T-helper 2 cell treated with Interferon-gamma antibody and Interleukin-4, amounts not matched to agents 100 ng/mL and 5 ng/mL, for 36 hours (primary cell): ENCODE measurements around the gene SH2D3C. TPM values are rescaled to one million over a fixed set of nuclear protein-coding genes. Genes with fewer than 3 reads are reported as not detected.

Experiments used
- intact Hi-C: fragments of 100-400 bp; cut with micrococcal nuclease; formaldehyde crosslinking; loops from one replicate; pipeline ENCODE4 v1.15.1; 2023
- total RNA-seq: library from RNA; stranded (reverse); gene quantifications from 2 replicates; pipeline ENCODE4 v1.2.3, GENCODE V29; 2022

Gene SH2D3C
- total RNA-seq, 1 donor from 2014 or later, result 57.6 TPM

DNA sequence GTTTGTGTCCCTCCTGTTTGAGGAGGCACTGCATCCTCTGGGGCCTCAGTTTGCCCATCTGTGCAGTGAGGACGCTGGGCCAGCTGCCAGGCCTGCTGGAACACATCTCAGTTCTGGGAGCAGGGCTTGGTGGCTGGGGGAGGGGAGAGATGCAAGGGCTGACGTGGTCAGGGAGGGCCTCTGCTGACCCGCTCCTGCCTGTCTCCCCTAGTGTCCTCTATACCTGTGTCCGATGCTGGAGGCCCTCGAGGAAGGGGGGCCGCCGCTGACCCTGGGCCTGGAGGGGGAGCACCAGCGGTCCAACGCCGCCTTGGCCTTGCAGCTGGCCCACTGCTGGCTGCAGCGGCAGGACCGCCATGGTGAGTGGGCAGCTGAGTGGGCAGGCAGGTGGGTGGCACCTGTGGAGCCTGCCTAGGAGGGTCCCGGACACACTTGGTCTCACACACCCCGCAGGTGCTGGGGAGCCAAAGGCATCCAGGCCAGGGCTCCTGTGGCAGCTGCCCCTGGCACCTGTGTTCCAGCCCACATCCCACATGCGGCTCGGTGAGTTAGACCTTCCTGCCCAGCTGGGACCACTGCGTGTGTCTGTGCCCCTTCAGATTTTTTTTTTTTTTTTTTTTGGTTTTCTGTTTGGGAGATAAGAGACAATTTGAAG, 30.0 kb upstream of the SH2D3C start:
- intact Hi-C loops, result no loop called here

DNA sequence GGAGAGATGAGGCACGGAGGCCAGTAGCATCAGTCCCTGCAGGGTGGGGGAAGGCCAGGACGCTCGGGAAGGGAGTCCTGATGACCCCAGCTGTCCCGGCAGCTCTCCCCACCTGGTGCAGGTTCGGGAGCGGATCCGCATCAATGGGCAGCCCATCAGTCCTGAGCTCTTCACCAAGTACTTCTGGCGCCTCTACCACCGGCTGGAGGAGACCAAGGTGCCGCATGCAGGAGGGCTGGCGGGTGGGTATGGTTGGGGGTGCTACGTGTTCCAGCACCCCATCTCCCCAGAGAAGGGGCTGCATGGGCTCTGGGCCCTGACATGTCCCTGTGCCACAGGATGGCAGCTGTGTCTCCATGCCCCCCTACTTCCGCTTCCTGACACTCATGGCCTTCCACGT, 28.4 kb upstream of the SH2D3C start:
- intact Hi-C loops, result no loop called here

DNA sequence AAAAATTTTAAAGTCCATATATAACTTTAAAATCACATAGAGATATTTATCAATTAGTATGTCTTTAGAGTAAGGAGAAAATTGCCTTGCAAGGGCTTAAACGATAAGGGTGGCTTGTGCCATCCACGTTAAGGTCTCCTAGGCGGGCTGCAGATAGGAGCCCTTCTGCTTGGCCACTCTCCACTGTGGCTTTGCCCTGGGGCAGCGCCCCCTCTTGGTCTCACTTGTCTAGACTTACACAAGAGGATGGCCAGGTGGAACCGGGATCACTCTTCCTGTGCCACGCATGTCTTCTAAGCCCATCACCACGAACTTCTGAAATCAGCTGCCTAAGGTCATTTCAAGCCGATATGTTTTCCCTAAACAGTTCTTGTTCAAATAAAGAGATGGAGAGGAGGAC, 27.2 kb upstream of the SH2D3C start:
- intact Hi-C loops, result no loop called here

DNA sequence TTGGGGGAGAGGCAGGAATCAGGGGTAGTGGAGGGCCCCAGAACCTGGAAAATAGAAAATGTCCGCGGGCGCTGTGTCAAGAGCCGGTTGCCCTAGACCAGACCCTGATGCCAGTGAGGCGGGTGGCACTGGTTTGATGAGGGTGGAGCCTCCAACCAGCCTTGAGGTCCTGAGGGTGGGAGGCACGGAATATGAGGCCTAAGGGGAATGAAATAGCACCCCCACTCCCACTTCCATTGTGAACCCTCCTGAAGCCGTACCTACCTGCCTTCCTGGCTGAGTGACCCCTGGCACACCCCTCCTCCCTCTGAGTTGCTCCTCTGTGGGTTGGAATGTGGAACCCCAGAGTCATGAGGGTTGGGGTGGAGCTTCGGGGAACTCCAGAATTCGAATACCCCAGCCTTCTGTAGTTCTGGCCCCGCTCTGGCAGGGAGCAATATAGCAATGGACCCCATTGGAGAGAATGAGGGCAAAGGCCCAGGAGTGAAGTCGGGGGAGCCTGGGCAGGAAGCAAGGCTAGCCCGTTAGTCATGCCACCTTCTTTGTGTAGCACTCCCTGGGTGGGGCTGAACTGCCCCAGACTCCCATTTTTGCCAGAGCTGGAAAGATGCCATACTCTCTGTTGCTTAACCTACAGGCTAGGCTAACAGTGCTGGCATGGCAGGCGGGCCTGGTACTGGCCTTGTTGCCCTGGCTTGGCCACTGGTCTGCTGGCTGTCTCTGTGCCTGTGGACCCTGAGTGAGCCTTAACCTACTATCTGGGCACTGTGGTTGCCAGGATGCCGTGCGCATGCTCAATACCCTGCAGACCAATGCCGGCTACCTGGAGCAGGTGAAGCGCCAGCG, 25.3 kb upstream of the SH2D3C start:
- intact Hi-C loops, result loop anchor here (2.0 kb wide), 2 partner anchors 33 to 99 kb away; no protein-coding TSS in a partner anchor

DNA sequence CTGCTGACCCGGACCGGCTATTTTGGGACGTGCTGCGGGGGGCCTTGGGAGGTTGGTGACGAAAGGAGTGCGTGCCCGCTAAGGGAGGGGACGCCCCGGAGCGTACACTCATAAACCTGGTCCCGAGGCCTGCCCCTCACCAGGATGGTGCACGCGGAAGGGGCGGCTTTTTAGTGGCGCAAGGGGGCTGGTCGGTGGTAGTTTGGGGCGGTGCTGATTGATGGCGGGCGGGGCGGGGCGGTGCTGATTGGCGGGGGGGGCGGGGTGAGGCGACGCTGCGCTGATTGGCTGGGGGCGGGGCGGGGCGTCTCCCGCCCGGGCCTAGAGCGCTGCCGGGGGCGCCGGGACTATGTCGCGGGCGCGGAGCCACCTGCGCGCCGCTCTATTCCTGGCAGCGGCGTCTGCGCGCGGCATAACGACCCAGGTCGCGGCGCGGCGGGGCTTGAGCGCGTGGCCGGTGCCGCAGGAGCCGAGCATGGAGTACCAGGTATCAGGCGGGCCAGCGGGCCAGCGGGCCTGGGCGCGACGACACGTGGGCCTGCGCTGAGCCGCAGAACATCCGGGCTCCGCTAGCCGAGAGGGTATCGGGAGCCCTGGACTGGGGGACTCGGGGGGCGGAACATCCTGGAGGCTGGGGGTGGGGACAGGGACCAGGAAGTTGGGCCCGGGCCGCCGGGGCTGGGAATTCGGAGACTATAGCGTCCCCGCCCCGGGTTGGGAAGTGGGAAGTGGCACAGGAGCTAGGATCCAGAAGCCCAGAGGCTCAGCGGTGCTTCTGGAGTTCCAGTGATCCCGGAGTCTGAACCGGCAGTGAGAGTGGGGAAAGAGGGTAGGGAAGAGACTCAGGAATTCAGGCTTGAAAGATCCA, 24.3 kb upstream of the SH2D3C start, which contains the start of gene FPGS:
TSS of gene FPGS (plus strand) at position 307 of the 868 bp plus-strand sequence. CDS start at position 350, 43 bp downstream.
- intact Hi-C loops, result loop anchor here (1.0 to 2.0 kb wide), 3 partner anchors 17 to 100 kb away; partner anchors contain the start of gene CDK9

DNA sequence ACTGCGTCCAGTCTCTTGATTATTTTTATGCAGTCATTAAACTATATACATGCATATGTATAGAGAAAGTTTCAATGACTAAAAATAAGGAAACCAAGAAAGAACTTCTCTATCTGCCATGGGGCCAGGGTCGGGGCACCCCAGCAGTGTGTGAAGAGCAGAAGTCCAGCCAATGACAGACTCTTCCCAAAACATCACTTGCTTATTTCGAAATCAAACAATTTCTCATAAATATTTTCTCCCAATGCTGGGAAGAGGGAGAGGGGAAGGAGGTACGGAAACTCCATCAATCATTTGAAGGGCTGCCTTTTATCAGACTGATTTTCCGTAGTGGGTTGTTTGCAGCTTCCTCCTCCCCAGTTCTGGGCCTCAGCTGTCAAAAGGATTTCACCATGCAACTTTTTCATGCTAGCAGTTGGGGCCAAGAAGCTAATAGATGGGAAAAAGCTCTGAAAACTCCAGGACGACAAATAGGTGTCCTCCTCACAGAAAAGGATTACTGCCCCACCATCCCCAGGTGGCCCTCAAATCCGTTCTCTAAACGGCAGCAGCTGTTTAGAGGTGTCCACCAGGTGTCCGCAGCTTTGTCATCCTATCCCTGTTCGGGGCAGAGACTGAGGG, 23.6 kb upstream of the SH2D3C start:
- intact Hi-C loops, result loop anchor here (1.0 to 2.0 kb wide), 3 partner anchors 16 to 101 kb away; partner anchors contain the start of gene CDK9

DNA sequence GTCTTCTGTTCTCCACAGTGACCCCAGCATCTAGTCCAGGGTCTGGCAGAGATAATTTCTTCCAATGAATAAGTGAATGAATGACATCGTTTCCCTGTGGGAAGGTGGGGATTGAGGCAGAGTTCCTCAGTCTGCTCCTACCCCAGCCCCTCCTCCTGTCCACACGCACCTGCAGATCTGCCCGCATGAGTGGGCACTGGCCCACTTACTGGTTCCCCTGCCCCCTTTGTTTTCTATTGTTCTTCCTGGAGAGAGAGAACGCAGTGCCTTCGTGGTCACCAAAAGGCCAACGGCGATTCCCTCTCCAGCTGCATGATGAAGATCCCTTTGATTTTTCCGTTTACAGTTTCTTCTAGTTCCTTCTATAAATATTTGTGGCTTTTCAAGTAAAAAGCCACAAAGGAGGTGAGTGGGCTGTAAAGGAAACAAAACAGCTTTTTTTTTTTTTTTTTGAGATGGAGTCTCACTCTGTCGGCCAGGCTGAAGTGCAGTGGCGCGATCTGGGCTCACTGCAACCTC, 18.4 kb upstream of the SH2D3C start:
- intact Hi-C loops, result no loop called here

DNA sequence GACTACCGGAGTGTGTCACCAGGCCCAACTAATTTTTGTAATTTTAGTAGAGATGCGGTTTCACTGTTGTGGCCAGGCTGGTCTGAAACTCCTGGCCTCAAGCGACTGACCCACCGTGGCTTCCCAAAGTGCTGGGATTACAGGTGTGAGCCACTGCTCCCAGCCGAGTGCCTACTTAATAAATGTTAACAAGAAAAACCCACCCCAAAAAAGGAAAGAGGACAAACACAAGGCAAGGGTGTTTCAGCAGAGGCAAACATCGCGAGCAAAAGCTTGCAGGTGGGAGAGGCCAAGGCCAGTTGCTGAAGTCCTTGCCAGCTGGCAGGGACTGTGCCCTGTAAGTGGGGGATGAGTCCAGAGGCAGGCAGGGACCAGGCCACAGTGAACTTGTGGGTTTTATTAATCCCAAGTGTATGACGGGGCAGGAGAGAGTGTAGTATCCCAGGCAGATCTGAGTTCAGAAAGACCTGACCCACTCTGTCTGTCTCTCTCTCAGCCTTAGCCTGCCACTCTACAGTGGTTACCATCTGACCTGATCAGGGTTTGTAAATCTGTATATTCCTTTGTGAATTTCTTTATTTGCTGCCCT, 17.9 kb upstream of the SH2D3C start:
- intact Hi-C loops, result no loop called here

DNA sequence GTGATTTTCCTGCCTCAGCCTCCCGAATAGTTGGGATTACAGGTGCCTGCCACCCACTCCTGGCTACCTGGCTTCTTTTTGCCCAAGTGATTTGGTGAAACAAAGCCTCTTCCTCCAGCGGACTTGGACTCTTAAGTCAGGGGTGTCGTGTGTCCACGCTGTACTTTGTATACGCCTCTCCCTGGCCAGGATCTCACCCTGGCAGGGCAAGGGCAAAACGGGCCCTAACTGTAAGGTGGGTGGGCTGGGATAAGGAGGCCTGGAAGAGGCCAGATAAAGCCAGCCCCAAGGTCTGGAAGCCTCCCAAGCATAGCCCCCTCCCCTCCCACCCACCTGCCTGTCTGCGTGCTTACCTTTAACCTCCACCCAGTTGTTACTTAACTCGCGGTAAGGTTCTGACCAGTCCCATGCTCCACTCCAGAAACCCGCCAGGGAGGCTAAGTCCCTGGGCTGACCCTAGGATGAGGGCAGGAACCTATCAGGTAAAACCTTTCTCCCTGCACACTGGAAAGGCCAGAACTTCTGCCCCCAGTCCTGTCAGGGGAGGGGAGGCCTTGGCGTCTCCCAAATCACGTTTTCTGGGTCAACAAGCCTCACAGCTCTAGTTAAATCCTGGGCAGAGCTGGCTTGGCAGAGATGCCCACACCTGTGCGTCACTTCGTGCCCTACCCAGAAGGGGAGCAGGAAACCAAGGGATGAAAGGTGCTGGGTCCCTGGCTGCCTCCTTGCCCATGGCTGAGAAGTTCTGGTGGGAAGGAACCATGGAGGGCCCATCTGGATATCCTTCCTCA, 15.7 kb upstream of the SH2D3C start:
- intact Hi-C loops, result no loop called here

DNA sequence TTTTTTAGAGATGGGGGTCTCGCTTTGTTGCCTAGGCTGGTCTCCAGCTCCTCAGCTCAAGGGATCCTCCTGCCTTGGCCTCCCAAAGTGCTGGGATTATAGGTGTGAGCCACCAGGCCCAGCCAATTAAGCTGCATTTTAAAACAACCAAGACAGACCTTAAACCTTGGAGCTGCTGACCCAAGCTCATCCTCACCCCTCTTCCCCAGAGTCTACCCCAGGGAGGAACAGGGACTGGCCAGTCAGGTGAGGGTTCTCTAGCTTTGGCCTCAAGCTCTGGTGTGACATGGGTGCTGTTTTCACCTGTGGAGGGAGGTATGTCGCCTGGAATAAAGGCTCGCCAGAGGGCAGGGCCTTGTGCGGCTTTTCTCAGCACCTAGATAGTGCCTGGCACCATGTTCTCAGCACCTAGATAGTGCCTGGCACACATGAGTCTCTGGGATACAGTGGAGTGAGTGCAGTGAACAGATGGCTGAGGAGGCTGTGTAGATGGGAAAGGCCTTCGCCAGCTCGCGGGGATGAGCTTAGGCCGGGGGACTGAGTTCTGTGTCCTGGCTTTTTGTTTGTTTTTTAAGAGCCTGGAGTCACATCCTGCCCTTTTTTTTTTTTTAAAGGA, 14.7 kb upstream of the SH2D3C start:
- intact Hi-C loops, result no loop called here

DNA sequence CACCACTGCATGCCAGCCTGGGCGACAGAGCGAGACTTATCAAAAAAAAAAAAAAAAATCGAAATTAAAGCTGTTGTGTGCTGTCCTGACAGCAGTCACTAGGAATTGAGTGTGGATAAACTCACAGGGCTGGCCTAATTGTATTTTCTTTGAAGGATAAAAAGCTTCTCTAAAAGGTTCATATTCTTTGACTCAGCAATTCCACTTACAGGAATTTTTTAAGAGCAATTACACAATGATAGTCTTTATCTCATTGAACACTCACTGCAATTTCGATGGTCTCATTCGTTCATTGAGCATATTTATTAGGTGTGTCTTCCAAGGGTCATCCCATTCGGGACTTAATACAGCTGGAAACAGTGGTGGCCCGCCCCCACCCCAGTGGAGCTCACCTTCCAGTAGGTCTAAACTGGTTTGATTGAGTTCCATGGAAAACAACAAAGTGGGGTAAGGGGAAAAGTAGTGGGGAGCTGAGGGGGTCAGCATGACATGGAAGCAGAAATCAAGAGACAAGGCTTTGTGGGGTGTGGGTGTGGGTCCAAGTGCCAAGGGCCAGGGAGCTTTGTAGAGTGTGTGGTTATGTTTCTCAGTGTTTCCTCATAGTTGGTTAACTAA, 14.1 kb upstream of the SH2D3C start:
- intact Hi-C loops, result no loop called here

DNA sequence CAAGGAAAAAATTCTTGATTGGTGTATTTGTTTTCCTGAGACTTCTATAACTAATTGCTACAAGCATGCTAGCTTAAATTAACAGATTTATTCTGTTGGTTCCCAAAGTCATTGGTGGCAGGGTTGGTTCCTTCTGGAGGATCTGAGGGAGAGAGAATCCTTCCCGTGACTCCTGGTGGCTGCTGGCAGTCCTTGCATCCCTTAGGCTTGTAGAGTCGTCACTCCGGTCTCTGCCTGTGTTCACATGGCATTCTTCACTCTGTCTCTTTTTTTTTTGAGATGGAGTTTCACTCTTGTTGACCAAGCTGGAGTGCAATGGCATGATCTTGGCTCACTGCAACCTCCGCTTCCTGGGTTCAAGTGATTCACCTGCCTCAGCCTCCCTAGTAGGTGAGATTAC, 12.6 kb upstream of the SH2D3C start:
- intact Hi-C loops, result no loop called here

DNA sequence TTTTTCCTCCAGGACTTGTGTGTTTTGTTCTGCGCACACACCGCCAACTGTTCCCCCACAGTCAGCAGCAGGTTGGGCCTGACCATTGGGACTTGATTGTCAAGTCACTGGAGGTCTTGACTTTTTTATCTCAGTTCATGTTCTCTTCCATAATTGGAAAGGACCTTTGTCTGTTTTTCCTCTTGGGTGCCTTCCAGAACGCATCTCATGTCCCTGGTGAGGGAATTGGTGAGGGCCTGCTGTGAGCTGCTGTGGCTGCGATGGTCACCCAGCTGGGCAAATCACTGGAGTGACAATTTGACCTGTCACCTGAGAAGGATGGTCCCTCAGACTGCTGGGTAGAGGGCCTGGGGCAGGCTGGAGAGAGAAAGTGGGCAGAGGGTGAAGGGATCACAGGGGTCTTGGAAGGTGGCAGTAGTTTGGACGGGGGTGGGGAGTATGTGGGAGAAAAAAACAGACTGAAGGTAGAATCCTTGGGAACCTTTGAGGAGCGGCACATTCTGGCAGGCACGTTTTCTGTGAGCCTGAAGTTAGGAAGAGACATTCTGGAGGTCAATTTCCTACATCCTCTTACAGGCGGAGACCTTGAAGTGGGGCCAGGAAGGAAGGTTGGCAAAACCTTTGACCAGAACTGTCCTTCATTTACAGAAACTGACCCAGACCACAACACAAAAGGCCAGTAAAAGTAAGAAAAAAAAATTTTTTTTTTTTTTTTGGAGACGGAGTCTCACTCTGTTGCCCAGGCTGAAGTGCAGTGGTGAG, 11.8 kb upstream of the SH2D3C start:
- intact Hi-C loops, result no loop called here

DNA sequence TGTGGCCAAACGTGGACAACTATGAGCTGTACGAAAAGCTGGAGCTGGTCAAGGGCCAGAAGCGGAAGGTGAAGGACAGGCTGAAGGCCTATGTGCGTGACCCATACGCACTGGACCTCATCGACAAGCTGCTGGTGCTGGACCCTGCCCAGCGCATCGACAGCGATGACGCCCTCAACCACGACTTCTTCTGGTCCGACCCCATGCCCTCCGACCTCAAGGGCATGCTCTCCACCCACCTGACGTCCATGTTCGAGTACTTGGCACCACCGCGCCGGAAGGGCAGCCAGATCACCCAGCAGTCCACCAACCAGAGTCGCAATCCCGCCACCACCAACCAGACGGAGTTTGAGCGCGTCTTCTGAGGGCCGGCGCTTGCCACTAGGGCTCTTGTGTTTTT, 10.7 kb upstream of the SH2D3C start:
- intact Hi-C loops, result no loop called here

DNA sequence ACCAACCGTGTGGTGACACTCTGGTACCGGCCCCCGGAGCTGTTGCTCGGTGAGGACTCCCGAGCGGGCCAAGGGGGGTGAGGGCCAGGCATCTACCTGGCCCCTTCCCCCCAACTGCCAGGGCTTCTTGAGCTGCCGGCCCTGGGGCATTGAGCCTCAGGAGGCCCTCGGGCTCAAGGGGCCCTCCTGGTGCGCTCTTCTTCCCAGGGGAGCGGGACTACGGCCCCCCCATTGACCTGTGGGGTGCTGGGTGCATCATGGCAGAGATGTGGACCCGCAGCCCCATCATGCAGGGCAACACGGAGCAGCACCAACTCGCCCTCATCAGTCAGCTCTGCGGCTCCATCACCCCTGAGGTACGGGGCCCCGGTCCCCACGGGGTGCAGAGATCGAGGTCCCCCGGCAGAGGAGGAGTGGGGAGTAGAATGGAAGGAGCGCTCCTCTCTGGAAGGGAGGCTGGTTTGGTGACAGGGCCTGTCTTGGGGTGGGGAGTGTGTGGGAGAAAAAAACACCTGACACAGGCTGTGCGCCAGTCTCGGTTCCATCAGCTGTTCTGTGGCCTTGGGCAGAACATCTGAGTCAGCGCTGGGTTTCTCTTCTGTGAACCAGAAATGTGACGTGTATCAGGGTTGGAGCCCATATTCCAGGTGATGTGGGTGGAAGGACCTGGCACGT, 10.0 kb upstream of the SH2D3C start:
- intact Hi-C loops, result no loop called here

DNA sequence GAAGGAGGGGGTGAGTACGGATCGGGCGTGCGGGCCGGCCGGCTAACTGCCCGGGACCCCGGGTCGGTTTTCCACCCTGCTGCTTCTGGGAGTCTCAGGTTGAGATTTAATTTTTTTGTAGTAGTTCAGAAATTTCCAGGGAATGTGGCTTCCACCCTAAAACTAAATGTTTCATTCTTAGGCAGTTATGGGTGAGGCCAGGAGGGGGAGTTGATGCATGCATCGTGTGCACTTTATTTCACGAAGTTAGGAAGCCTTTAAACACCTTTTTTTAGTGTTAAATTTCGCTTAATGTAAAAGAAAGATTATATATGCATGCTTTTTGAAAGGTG, 8.3 kb upstream of the SH2D3C start:
- intact Hi-C loops, result loop anchor here (1.0 to 2.0 kb wide), 2 partner anchors 16 to 84 kb away; partner anchors contain the start of gene FPGS
